HG02588 (cell line): ENCODE measurements around the gene UNC119B.
A peak's percentile ranks its signal among the peaks of the same experiment; 100 is the strongest.
"Not testable (repeated sequence)": the region's sequence is repeated elsewhere in the genome, so short reads cannot be mapped to it uniquely, and the experiment has no call there.

Experiments used
- ATAC-seq: cut with Tn5 transposase; IDR thresholded peaks from one replicate; pipeline ENCODE4 v1.9.1; 2021; ENCODE audit warnings: mild to moderate bottlenecking, moderate library complexity; ENCODE audit not compliant: unreplicated experiment

UNC119B gene

GRCh38 chr12:120710031-120710804 is at the start of gene UNC119B:
TSS of gene UNC119B (plus strand) at chr12:120710458. CDS start at chr12:120710475, 17 bp downstream.
- ATAC-seq: peak; percentile 66

- ATAC-seq: no peak
These were observed 48.8 kb upstream of the UNC119B start for GRCh38 chr12:120661432-120661831.

DNA sequence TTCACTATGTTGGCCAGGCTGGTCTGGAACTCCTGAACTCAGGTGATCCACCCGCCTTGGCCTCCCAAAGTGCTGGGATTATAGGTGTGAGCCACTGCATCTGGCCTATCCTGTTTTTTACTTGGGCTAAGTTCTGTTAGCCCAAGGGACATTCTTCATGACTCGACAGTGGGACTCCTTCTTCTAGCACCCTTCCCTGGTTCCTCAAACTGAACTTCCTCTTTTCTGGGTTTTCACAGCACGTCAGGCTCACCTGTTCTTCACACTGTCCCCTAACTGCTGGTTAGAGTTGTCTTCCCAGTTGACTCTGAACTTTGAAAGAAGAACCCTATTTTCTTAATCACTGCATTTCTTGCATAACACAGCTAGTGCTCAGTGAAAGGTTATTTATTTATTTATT is 47.4 kb upstream of the UNC119B start:
- ATAC-seq: no peak

- no peak for ATAC-seq
These were observed 46.5 kb upstream of the UNC119B start for GRCh38 chr12:120663741-120664140.

DNA sequence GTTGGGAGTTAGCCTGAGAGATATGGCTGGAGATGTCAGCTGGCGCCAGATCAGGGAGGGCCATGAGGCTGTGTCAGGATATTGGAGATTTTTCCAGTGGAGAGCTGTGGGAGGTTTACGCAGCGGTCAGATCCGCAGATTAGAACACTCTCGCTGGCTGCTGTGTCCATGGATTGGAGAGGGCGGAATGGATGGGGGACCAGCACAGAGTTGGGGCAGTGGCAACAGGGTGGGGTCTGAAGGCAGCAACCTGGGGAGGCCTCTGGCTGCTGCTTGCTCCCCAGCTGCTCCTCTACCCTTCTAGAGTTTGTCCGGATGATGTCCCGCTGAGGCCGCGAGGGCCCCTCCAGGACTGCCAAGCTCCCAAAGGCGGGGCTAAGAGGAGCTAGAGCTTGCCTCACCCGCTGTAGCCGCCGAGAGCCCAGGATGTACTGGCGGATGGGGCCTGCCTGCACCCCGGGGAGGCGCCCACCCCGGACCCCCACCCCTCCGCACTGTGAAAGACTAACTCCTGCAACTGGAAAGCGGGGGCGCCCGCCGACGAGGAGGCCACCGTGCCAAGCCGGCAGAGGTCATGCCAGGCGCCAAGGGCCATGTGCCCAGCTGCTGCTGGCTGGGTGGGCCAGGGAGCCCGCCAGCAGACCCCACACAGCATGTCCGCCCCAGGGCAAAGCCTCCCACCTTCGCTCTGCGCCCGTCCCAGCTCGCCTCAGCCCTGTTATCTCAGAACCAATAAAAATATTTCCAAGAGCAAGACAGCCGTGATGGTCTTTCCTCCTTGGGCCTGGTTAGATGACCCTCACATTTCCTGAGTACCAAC is 43.5 kb upstream of the UNC119B start:
- no peak for ATAC-seq

DNA sequence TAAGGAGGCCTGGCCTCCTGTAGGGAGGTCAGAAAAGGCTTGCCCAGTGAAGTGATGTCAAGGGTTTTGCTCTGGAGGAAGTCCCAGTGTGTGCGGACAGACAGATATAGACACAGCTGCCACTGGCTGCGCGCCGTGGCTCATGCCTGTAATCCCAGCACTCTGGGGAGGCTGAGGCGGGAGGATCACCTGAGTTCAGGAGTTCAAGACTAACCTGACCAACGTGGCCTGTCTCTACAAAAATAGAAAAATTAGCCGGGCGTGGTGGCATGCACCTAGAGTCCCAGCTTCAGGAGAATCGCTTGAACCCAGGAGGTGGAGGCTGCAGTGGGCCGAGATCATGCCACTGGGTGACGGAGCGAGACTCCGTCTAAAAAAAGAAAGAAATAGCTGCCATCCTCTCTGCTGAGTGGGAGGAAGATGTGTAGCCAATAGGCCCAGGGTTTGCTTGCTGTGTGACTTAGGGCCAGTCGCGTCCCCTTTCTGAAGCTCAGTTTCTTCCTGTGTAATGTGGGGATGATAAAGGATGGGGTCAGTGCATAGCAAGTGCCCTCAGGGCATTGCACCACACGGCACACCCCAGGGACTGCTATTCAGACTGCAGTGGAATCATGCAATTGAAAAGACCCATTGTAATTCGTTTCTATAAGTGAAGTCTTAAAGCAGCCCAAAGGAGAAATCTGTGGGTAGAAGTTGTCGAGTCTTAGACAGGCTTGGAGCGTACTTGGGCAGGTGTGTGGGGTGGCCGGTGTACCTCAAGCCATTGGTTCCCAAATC is 42.0 kb upstream of the UNC119B start:
- ATAC-seq: no peak

DNA sequence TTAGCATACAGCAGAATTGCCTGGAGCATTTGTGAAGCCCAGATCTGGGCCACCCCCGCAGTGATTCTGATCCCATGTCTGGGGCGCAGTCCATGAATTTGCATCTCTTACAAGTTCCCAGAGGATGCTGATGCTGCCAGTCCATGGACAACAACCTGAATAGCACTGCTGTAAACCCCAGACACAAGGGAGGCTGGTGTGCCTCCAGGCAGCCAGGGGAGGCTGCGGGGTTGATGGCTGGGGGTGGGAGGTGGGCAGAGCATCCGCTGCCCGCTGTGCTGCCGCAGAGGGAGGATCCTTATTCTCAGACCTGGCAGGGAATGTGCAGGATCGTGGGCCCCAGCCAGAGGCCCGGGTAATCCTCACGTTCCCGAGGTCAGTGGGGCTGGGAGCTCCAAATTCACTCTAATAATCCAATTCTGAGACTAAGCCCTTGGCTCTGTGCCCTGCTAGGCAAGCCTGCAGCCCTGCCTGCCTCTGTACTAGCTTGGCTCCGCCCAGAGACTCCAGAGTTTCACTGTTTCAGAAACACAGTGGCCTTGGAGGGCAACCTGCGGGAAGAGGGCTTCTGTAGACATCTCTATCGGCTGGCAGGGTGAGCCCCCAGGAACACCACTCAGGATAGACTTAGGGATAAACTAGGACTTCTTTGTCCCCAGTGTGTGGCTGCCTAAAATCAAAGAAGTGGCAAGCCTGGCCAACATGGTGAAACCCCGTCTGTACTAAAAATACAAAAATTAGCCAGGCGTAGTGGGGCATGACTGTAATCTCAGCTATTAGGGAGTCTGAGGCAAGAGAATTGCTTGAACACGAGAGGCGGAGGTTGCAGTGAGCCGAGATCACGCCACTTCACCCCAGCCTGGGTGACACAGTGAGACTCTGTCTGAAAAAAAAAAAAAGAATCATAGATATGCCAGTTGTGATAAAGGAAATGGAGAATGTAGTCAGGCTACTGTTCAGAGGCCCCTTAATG is 41.1 kb upstream of the UNC119B start:
- no peak for ATAC-seq

GRCh38 chr12:120670237-120670636 is 40.0 kb upstream of the UNC119B start:
- not testable (repeated sequence) for ATAC-seq

DNA sequence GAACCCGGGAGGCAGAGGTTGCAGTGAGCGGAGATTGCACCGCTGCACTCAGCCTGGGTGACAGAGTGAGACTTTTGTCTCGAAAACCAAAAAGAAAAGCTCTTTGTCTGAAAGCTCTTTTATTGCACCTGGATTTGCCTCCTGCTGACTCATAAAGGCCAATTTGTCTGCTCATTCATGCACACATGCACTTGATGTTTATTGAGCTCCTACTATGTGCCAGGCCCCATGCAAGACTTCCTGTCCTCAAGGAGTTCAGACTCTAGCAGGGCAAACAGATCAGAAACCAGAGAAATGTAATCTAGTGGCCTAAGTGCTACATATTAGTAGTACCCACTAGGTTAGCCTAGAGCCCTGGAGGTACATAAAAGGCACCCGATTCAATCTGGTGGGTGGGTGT is 39.6 kb upstream of the UNC119B start:
- no peak for ATAC-seq

- ATAC-seq: no peak
These were observed 36.1 kb upstream of the UNC119B start for GRCh38 chr12:120674097-120674636.

DNA sequence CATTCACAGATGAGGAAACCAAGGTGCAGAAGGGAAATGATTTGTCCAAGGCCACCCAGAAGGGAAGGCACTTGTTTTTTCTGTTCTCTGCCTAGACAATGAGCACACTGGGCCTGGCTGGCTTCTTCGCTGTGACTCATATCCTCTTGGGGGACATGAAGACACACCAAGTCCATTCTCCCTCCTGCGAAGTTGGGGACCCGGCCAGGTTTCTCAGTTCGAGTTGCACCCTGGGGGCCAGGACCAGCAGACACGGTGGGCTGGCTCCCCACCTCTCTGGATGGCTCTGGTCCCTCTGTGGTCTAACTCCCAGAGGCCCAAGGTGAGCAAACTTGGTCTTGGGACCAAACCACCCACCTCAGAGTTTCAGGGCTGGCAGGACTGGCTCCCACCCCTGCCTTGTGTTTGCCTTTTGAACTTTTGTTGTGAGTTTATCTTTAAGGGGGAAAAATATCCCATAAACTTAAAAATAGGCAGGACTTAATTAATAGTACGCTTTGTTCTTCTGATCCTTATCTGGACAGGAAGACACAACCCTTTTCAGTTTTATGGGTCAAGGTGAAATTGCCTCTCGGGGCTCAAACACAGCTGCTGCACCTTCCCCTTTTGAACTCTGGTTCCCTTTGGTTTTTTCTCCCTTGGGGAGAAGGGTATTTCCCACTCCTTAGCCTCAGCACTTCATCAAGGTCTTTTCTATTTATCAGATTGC is 32.3 kb upstream of the UNC119B start:
- peak; percentile 46 for ATAC-seq

GRCh38 chr12:120678572-120678971 is 31.7 kb upstream of the UNC119B start:
- no peak for ATAC-seq

DNA sequence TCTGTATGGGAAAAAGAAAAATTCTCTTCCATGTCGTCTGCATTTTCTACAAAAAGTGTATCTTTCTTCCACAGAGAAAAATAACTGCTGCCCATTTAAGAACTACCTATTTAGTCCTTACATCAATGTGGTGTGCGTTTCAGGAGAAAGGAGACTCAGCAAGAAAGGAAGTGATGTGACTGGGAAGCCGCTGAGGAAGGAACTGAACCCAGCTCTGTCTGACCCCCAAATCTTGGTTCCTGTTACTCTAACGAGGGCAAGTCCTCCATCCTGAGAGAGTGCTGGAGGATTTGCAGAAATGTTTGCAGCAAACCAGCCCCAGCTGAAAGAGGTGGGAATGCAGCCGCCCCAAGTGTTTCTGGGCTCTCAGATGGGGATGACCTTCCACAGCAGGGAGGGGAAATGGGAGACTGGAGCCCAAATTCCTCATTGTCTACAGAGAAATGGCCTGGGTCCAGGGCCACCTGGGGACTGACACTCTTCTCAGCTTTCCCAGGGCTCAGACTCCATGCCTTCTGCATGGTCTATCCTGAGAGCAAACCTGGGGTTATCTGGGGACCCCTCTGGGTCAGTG is 30.0 kb upstream of the UNC119B start:
- no peak for ATAC-seq

DNA sequence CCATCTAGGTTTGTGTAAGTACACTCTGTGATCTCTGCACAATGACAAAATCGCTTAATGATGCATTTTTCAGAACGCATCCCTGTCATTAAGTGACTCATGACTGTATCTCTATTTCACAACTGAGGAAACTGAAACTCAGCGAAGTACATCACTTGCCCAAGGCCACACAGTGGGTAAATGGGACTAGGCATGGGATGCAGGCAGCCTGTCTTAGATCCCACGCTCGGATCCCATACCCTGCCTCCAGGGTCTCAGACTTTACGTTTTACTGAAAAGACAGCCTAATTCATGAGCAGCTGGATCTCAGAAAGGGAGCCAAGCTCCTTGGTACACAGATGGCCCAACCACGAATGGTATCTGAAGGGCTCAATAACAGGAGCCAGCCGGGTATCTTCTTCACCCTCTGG is 25.7 kb upstream of the UNC119B start:
- no peak for ATAC-seq

- no peak for ATAC-seq
These were observed 24.7 kb upstream of the UNC119B start for GRCh38 chr12:120685522-120685921.

GRCh38 chr12:120686151-120686689 is 24.0 kb upstream of the UNC119B start:
- peak; percentile 71 for ATAC-seq

GRCh38 chr12:120686690-120687577 is 23.3 kb upstream of the UNC119B start, which contains the start of gene MLEC:
TSS of gene MLEC (plus strand) at chr12:120687149. CDS start at chr12:120687297, 148 bp downstream.
- peak; percentile 75 for ATAC-seq
